Stimulated activated CD4-positive, alpha-beta T cell treated with anti-CD3 and anti-CD28 coated beads, Interleukin-12 subunit alpha, Interleukin-12 subunit beta, amount 100 ng/mL, for 48 hours (primary cell): ENCODE data around the gene VGF.

Experiments
- DNase-seq, 3 donors: peaks; one replicate each; pipeline ENCODE4 v3.0.0-alpha.2; 2020; ENCODE audit warnings: low read depth in 2 of 3, low spot score in 1 of 3

VGF gene

GRCh38 chr7:101166909-101167644, 1.7 kb upstream of the VGF start:
- no peak for DNase-seq

GRCh38 chr7:101166648-101166908, 1.2 kb upstream of the VGF start:
- DNase-seq, result no peak

GRCh38 chr7:101165958-101166647, 734 bp upstream of the VGF start:
- no peak for DNase-seq

GRCh38 chr7:101164071-101164840, 1.1 kb downstream of the VGF start:
- DNase-seq, result no peak

GRCh38 chr7:101163279-101164070, 1.9 kb downstream of the VGF start:
- no peak for DNase-seq

GRCh38 chr7:101162551-101163278, 2.7 kb downstream of the VGF start:
- no peak for DNase-seq

- no peak for DNase-seq
These were observed 3.5 kb downstream of the VGF start for GRCh38 chr7:101161692-101162471.

- DNase-seq, result no peak
These were observed 4.5 kb downstream of the VGF start for GRCh38 chr7:101160910-101161309.

GRCh38 chr7:101159696-101160674, 5.4 kb downstream of the VGF start:
- no peak for DNase-seq

- DNase-seq, result no peak
These were observed 8.3 kb downstream of the VGF start for GRCh38 chr7:101156866-101157589.

- no peak for DNase-seq
These were observed 9.1 kb downstream of the VGF start for GRCh38 chr7:101156277-101156676.

- DNase-seq, result no peak
These were observed 10.1 kb downstream of the VGF start for GRCh38 chr7:101155303-101155702.

GRCh38 chr7:101154693-101155102, 10.7 kb downstream of the VGF start:
- no peak for DNase-seq

GRCh38 chr7:101153969-101154692, 11.2 kb downstream of the VGF start, which contains the start of gene AP1S1:
AP1S1 (plus strand) TSS chr7:101154476; CDS start chr7:101154515, 39 bp downstream.
- peak; percentile 91 to 94 (median 94) for DNase-seq

GRCh38 chr7:101151908-101152651, 13.3 kb downstream of the VGF start:
- no peak for DNase-seq

- no peak for DNase-seq
These were observed 24.5 kb downstream of the VGF start for GRCh38 chr7:101140746-101141382.
